SJCRH30 (cell line): Measurements from ENCODE around the gene GALP. TPM values are rescaled to one million over a fixed set of nuclear protein-coding genes. Genes with fewer than 3 reads are reported as not detected.
"Not testable (repeated sequence)": the region's sequence is repeated elsewhere in the genome, so short reads cannot be mapped to it uniquely, and the experiment has no call there.

Experiments used
- DNase-seq, 2 experiments: peaks; one replicate each; pipeline ENCODE4 v3.0.0-alpha.2; 2015 to 2020
- H3K27ac ChIP-seq: fragments of 250-450 bp; sonication (Bioruptor Pico); 2 replicates; pipeline ENCODE4 v1.5.1; 2020; ENCODE audit warnings: mild to moderate bottlenecking, moderate library complexity
- H3K27me3 ChIP-seq: fragments of 250-450 bp; sonication (Bioruptor Pico); 2 replicates; pipeline ENCODE4 v1.5.1; 2020; ENCODE audit warnings: mild to moderate bottlenecking, moderate library complexity
- H3K36me3 ChIP-seq: fragments of 250-450 bp; sonication (Bioruptor Pico); 2 replicates; pipeline ENCODE4 v1.5.1; 2020; ENCODE audit warnings: mild to moderate bottlenecking, moderate library complexity
- H3K4me1 ChIP-seq: fragments of 250-450 bp; sonication (Bioruptor Pico); 2 replicates; pipeline ENCODE4 v1.5.1; 2020; ENCODE audit warnings: mild to moderate bottlenecking, moderate library complexity
- H3K4me3 ChIP-seq: fragments of 250-450 bp; sonication (Bioruptor Pico); 2 replicates; pipeline ENCODE4 v1.5.1; 2020; ENCODE audit warnings: mild to moderate bottlenecking, moderate library complexity
- H3K9me3 ChIP-seq: fragments of 250-450 bp; sonication (Bioruptor Pico); replicated peaks from 2 replicates; pipeline ENCODE4 v1.5.1; 2020; ENCODE audit warnings: mild to moderate bottlenecking, moderate library complexity
- total RNA-seq: library from RNA; depleted of rRNA; stranded (reverse); fragments of >200 nt; shearing (Covaris generic); gene quantifications from 2 replicates; pipeline ENCODE4 v1.2.3, GENCODE V29; 2014

The GALP gene
- total RNA-seq, 1 experiment from 2014 or later, result not detected

GRCh38 chr19:56158170-56158757 lies 17.5 kb upstream of the GALP start:
- Histone ChIP-seq H3K27ac (no peak overlapping the region), H3K4me3 (no peak overlapping the region), H3K27me3 (no peaks in the 10 kb centered on the region), H3K9me3 (no peaks in the 10 kb centered on the region), H3K36me3 (peaks cover 8% of the 10 kb centered on the region; the same call in 1 of the 2 replicates), H3K4me1 (no peaks in the 10 kb centered on the region)
- DNase-seq, result no peak

GRCh38 chr19:56159009-56159559 lies 16.7 kb upstream of the GALP start:
- Histone ChIP-seq H3K4me3 (no peak overlapping the region), H3K27ac (no peak overlapping the region)
- no peak for DNase-seq

DNA sequence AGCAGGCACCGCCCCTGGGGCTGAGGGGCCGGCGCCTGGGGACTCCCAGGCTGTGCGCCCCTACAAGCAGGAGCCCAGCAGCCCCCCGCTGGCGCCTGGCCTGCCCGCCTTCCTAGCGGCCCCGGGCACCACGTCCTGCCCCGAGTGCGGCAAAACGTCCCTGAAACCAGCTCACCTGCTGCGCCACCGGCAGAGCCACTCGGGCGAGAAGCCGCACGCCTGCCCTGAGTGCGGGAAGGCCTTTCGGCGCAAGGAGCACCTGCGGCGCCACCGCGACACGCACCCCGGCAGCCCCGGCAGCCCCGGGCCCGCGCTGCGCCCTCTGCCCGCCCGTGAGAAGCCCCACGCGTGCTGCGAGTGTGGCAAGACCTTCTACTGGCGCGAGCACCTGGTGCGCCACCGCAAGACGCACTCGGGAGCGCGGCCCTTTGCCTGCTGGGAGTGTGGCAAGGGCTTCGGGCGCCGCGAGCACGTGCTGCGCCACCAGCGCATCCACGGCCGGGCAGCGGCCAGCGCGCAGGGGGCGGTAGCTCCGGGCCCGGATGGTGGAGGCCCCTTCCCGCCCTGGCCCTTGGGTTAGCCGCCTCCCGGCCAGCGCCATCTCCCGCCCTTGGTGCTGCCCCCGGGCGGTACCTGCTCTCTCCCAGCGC lies 16.1 kb upstream of the GALP start:
- Histone ChIP-seq H3K4me3 (no peak overlapping the region), H3K9me3 (no peaks in the 10 kb centered on the region), H3K36me3 (peaks cover 8% of the 10 kb centered on the region; the same call in 1 of the 2 replicates), H3K27ac (no peak overlapping the region), H3K4me1 (no peaks in the 10 kb centered on the region), H3K27me3 (no peaks in the 10 kb centered on the region)
- no peak for DNase-seq

More at GRCh38 chr19:56159009-56159559, 16.7 kb upstream of the GALP start:
- no peaks in the 10 kb centered on the region for H3K9me3 ChIP-seq
- H3K27me3 ChIP-seq, result no peaks in the 10 kb centered on the region
- H3K36me3 ChIP-seq, result peaks cover 8% of the 10 kb centered on the region; the same call in 1 of the 2 replicates
- H3K4me1 ChIP-seq, result no peaks in the 10 kb centered on the region

DNA sequence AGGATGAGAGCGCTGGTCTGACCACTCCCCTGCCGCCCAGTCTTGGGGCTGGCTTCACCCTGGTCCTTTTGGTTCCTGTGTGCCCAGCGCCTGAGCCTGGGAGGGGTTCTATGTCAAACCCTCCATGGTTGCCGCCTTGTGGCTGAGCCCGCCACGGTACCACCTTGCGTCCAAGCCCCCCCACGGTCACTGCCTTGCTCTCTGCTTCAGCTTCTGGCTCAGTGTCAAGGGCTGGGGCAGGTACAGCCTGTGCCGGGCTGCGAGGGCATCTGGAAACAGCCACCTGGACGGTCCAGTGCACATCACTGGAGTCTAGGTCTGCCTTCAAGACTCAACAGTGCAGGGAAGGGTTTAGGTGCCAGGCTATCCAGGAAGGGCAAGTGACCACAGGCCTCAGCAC lies 14.3 kb upstream of the GALP start:
- DNase-seq, result no peak
- Histone ChIP-seq H3K36me3 (0 out of 2 replicates have a peak, but pooled peaks cover 2% of the 10 kb centered on the region), H3K9me3 (no peaks in the 10 kb centered on the region), H3K4me1 (no peaks in the 10 kb centered on the region), H3K27me3 (no peaks in the 10 kb centered on the region), H3K4me3 (no peak overlapping the region), H3K27ac (no peak overlapping the region)

GRCh38 chr19:56162258-56162657 lies 13.6 kb upstream of the GALP start:
- no peak for DNase-seq
- Histone ChIP-seq H3K27ac (no peak overlapping the region), H3K4me1 (no peaks in the 10 kb centered on the region), H3K36me3 (0 out of 2 replicates have a peak, but pooled peaks cover 2% of the 10 kb centered on the region), H3K9me3 (no peaks in the 10 kb centered on the region), H3K4me3 (no peak overlapping the region), H3K27me3 (no peaks in the 10 kb centered on the region)

DNA sequence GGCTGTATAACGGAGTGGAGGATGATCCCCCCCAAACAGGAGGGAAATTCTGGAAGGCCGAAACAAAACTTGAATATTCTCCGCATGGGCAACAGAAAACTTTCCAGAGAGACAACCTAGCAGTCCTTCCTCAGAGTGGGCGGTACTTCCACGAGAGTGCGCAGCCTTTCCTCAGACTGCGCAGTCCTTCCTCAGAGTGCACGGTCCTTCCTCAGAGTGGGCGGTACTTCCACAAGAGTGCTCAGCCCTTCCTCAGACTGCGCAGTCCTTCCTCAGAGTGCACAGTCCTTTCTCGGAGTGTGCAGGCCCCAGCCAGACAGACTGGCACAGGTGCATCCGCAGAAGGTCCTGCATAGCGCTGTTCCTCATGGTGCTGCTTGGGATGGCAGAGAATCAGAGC lies 12.7 kb upstream of the GALP start:
- H3K27ac ChIP-seq, result no peak overlapping the region
- no peaks in the 10 kb centered on the region for H3K9me3 ChIP-seq
- no peaks in the 10 kb centered on the region for H3K27me3 ChIP-seq
- no peak overlapping the region for H3K4me3 ChIP-seq
- no peaks in the 10 kb centered on the region for H3K4me1 ChIP-seq
- DNase-seq, result peak in 1 of 2 experiments; percentile 38
- H3K36me3 ChIP-seq, result 0 out of 2 replicates have a peak, but pooled peaks cover 2% of the 10 kb centered on the region

- H3K27me3 ChIP-seq, result no peaks in the 10 kb centered on the region
- H3K36me3 ChIP-seq, result no peaks in the 10 kb centered on the region
- DNase-seq, result peak in 1 of 2 experiments; percentile 53
- no peaks in the 10 kb centered on the region for H3K9me3 ChIP-seq
- H3K4me1 ChIP-seq, result no peaks in the 10 kb centered on the region
- no peak overlapping the region for H3K4me3 ChIP-seq
- no peak overlapping the region for H3K27ac ChIP-seq
Measured at GRCh38 chr19:56167064-56167578, 8.7 kb upstream of the GALP start.

DNA sequence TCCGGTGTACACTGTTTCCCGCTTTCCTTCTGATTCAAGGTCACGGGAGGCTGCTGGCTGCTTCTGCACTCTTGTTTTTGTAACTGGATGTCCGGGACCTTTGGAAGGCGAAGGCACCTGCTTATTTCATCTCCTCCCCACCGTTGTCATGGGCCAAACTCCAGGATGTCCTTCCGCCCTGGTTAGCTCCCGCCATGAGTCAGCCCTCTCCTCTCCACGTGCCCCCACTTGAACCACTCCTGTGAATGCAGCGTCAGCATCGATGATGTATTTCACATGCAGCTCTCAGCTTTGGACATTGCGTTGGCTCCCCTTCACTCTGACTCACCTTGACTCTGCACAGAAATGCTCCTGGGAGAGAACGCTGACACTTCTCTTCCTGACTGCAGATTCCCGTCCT lies 5.5 kb upstream of the GALP start:
- H3K9me3 ChIP-seq, result no peaks in the 10 kb centered on the region
- no peaks in the 10 kb centered on the region for H3K27me3 ChIP-seq
- DNase-seq, result no peak
- H3K4me1 ChIP-seq, result no peaks in the 10 kb centered on the region
- H3K36me3 ChIP-seq, result no peaks in the 10 kb centered on the region
- H3K4me3 ChIP-seq, result no peak overlapping the region
- H3K27ac ChIP-seq, result no peak overlapping the region

GRCh38 chr19:56174086-56174485 lies 1.7 kb upstream of the GALP start:
- H3K4me1 ChIP-seq, result no peaks in the 10 kb centered on the region
- no peaks in the 10 kb centered on the region for H3K27me3 ChIP-seq
- DNase-seq, result no peak
- no peaks in the 10 kb centered on the region for H3K36me3 ChIP-seq
- H3K4me3 ChIP-seq, result no peak overlapping the region
- H3K27ac ChIP-seq, result no peak overlapping the region
- no peaks in the 10 kb centered on the region for H3K9me3 ChIP-seq

DNA sequence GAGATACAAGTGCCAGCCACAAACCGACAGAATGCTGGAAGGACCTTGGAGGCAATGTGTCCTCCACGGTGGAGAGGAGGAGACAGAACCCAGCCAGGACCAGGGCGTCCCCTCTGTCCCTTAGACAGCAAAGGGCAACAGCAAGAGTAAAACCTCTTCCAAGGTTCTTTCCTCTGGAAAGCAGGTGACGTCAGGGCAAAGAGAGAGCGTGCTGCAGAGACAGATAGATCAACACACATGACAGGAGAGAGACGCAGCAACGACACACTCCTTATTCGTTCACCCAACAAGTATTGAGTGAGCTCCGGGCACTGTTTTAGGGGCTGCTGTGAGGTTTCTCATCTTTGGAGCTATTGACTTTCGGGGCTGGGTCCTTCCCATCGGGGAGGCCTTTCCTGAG lies 1.3 kb upstream of the GALP start:
- no peaks in the 10 kb centered on the region for H3K9me3 ChIP-seq
- no peak for DNase-seq
- no peaks in the 10 kb centered on the region for H3K27me3 ChIP-seq
- no peak overlapping the region for H3K4me3 ChIP-seq
- no peaks in the 10 kb centered on the region for H3K4me1 ChIP-seq
- H3K27ac ChIP-seq, result no peak overlapping the region
- no peaks in the 10 kb centered on the region for H3K36me3 ChIP-seq

- not testable (repeated sequence) for H3K36me3 ChIP-seq, H3K27ac ChIP-seq, H3K4me1 ChIP-seq, H3K27me3 ChIP-seq, DNase-seq, H3K9me3 ChIP-seq, H3K4me3 ChIP-seq
Measured at GRCh38 chr19:56176310-56176709, 502 bp downstream of the GALP start.

DNA sequence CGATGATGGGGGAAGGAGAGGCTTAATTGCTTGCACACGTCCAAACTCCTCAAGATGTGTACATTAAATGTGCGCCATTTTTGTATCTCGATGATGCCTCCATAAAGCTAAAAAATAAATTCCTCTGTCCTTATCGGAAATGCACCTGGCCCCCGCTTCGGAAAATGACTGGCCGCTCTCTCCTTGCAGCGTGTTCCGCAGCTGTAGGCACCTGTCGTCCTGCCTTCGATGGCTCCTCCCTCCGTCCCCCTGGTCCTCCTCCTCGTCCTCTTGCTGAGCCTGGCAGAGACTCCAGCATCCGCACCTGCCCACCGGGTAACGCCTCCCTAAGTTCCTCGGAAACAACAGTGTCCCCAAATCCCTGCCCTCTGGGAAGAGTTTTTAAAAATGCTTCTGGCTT lies 1.1 kb downstream of the GALP start:
- no peak for DNase-seq
- no peak overlapping the region for H3K27ac ChIP-seq
- no peak overlapping the region for H3K4me3 ChIP-seq
- no peaks in the 10 kb centered on the region for H3K36me3 ChIP-seq
- H3K27me3 ChIP-seq, result no peaks in the 10 kb centered on the region
- no peaks in the 10 kb centered on the region for H3K9me3 ChIP-seq
- no peaks in the 10 kb centered on the region for H3K4me1 ChIP-seq

- Histone ChIP-seq H3K27me3 (no peaks in the 10 kb centered on the region), H3K4me1 (no peaks in the 10 kb centered on the region), H3K4me3 (no peak overlapping the region), H3K27ac (no peak overlapping the region), H3K9me3 (no peaks in the 10 kb centered on the region), H3K36me3 (no peaks in the 10 kb centered on the region)
- no peak for DNase-seq
Measured at GRCh38 chr19:56177564-56178243, 1.9 kb downstream of the GALP start.

GRCh38 chr19:56189785-56190184 lies 14.0 kb downstream of the GALP start:
- Histone ChIP-seq H3K27me3 (no peaks in the 10 kb centered on the region), H3K4me1 (no peaks in the 10 kb centered on the region), H3K9me3 (no peaks in the 10 kb centered on the region), H3K27ac (no peak overlapping the region), H3K4me3 (no peak overlapping the region), H3K36me3 (no peaks in the 10 kb centered on the region)
- no peak for DNase-seq

DNA sequence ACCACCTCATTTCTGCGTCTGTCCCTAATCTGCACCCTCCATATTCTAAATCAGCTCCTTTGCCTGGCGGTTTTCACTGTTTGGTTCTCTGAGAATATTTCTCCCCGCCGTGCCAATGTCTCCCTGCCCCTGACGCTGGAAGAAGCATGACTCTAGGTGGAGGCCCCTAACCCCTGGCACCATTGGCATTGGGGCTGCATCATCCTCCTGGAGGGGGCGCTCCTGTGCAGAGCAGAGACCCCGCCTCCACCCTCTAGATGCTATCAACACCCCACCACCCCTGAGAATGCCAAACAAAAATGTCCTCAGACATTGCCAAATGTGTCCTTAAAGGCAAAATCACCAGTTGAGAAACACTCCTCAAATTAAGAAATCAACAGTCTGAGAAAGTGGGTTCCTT lies 15.3 kb downstream of the GALP start:
- H3K9me3 ChIP-seq, result no peaks in the 10 kb centered on the region
- no peak overlapping the region for H3K4me3 ChIP-seq
- no peak for DNase-seq
- H3K4me1 ChIP-seq, result no peaks in the 10 kb centered on the region
- no peak overlapping the region for H3K27ac ChIP-seq
- H3K36me3 ChIP-seq, result no peaks in the 10 kb centered on the region
- no peaks in the 10 kb centered on the region for H3K27me3 ChIP-seq
